ENCODE results near the gene ANKRD13D. TPM values are rescaled to one million over a fixed set of nuclear protein-coding genes. Genes with fewer than 3 reads are reported as not detected.

ANKRD13D gene
- total RNA-seq, result 39.8 and 50.2 TPM in 2 replicates

GRCh38 chr11:67289226-67289650, at the start of gene ANKRD13D:
ANKRD13D (plus strand) TSS chr11:67289303; CDS start chr11:67289461, 158 bp downstream.

GRCh38 chr11:67266449-67267187, 22.5 kb upstream of the ANKRD13D start, which contains the start of gene GRK2:
GRK2 (plus strand) TSS chr11:67266473; CDS start chr11:67266700, 227 bp downstream.

GRCh38 chr11:67303132-67303834, 14.2 kb downstream of the ANKRD13D start, which contains the start of gene SSH3:
SSH3 (plus strand) TSS chr11:67303530; CDS start chr11:67303626, 96 bp downstream.

Other genes starting within 250 kb of the ANKRD13D start
- 9.7 and 10.1 TPM in 2 replicates for gene RHOD, start 232.5 kb upstream of the ANKRD13D start, total RNA-seq
- gene KDM2A, start 170.0 kb upstream of the ANKRD13D start, total RNA-seq, result 51.1 and 75.2 TPM in 2 replicates
- 24.6 and 33.1 TPM in 2 replicates for gene GRK2, start 22.8 kb upstream of the ANKRD13D start, total RNA-seq
- gene SSH3, start 14.2 kb downstream of the ANKRD13D start, total RNA-seq, result 13.1 and 18.6 TPM in 2 replicates
- 44.2 and 48.7 TPM in 2 replicates for gene POLD4, start 64.2 kb downstream of the ANKRD13D start, total RNA-seq
- gene CLCF1, start 84.3 kb downstream of the ANKRD13D start, total RNA-seq, result 1.8 and 4.2 TPM in 2 replicates
- gene RAD9A, start 102.7 kb downstream of the ANKRD13D start, total RNA-seq, result 5.2 and 7.4 TPM in 2 replicates
- 92.3 and 121 TPM in 2 replicates for gene PPP1CA, start 112.6 kb downstream of the ANKRD13D start, total RNA-seq
- not detected in 2 replicates for gene TBC1D10C, start 114.8 kb downstream of the ANKRD13D start, total RNA-seq
- gene CARNS1, start 126.4 kb downstream of the ANKRD13D start, total RNA-seq, result 0.30 and 0.51 TPM in 2 replicates
- gene RPS6KB2, start 139.2 kb downstream of the ANKRD13D start, total RNA-seq, result 34.6 and 38.0 TPM in 2 replicates
- 0.42 TPM in 1 of 2 replicates, not detected in the other for gene PTPRCAP, start 148.4 kb downstream of the ANKRD13D start, total RNA-seq
- 123 and 144 TPM in 2 replicates for gene CORO1B, start 154.2 kb downstream of the ANKRD13D start, total RNA-seq
- not detected in 2 replicates for gene GPR152, start 163.4 kb downstream of the ANKRD13D start, total RNA-seq
- gene CABP4, start 166.1 kb downstream of the ANKRD13D start, total RNA-seq, result not detected in 2 replicates
- gene TMEM134, start 179.9 kb downstream of the ANKRD13D start, total RNA-seq, result 38.1 and 38.6 TPM in 2 replicates
- 51.1 and 80.2 TPM in 2 replicates for gene AIP, start 193.7 kb downstream of the ANKRD13D start, total RNA-seq
- 17.8 and 31.0 TPM in 2 replicates for gene PITPNM1, start 216.1 kb downstream of the ANKRD13D start, total RNA-seq
- 18.4 and 25.8 TPM in 2 replicates for gene CDK2AP2, start 218.9 kb downstream of the ANKRD13D start, total RNA-seq
- not detected in 2 replicates for gene CABP2, start 234.1 kb downstream of the ANKRD13D start, total RNA-seq